Islet of Langerhans (tissue), 1 donor: ENCODE data around the gene PPP3R1.

Source experiments
- FAIRE-seq: peaks from one replicate; lab custom pipeline; 2011; peaks lifted over from hg19 to GRCh38; lab: Jason Lieb, UNC

Gene PPP3R1, protein sequence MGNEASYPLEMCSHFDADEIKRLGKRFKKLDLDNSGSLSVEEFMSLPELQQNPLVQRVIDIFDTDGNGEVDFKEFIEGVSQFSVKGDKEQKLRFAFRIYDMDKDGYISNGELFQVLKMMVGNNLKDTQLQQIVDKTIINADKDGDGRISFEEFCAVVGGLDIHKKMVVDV

DNA sequence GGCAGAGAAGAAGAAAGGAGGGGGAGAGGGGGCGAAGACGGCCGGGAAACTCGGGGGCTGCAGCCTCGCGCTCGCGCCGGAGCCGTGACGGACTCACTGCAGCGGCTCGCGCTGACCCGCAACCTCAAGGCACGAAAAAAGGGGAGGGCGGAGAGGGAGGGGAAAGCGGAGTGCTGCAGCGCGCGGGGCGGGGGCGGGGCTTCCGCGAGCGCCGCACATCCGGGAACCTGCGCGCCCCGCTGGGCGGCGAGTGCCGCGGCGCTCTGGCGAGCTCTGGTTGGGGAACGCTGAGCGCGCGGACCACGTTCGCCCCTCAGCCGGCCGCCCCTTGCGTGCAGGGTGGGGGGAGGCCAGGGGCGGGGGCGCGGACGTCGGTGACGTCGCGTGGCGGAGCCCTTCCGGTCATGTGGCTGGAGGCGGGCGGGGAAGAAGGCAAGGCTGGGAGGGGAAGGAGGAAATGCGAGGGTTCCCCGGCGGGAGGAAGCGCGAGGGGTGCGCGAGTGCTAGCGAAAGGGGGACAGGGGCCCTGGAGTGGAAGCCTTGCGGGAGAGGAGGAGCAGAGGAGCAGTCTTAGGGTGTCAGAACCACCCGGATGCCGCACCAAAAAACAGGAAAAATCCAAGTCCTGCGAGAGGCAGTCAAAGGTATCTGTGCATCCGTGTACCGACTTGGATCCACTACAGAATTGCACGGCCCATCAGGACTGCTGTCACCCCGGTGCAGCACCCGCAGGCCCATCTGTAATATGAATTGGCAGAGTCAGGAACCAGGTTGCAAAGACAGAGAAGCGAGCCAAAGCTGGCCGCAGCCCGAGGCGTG lies at the start of gene PPP3R1:
Gene PPP3R1, minus strand, starts transcription at position 133 of the 819 bp plus-strand sequence. CDS start 405 bp downstream, outside the sequence.
- no peak for FAIRE-seq

DNA sequence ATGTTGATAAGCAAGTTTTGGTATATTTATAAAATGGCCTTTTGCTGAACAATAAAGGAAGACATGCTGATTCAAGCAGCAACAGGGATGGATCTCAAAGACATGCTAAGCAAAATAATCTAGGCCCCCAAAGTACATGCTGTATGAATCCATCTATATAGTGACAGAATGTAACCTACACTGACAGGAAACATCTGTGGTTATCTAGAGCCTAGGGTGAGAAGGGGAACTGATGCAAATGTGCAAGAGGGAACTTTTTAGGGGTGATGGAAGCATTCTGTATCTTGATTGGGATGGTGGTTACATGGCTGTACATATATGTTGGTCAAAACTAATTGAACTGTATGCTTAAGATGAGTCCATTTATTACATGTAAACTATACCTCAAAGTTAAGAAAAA lies 43.2 kb upstream of the PPP3R1 start:
- FAIRE-seq: no peak

DNA sequence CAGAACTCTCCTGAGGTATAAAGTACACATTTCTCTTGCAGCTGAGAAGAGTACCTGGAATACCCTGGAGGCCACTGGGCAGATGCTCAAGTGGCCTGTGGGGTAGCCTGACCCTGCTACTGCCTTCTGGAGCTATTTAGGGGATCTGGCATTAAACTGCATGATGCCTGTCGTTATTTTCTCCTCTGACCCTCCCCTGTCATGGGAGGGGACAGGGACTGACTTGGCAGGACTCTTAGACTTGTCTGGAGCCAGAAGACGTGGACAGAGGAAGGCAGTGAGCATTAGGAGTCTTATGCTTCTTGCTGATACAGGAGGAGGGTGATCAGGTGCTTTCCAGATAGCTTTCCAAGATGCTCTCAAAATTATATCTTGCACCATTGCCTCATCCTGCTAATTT lies 42.6 kb upstream of the PPP3R1 start:
- FAIRE-seq: no peak

DNA sequence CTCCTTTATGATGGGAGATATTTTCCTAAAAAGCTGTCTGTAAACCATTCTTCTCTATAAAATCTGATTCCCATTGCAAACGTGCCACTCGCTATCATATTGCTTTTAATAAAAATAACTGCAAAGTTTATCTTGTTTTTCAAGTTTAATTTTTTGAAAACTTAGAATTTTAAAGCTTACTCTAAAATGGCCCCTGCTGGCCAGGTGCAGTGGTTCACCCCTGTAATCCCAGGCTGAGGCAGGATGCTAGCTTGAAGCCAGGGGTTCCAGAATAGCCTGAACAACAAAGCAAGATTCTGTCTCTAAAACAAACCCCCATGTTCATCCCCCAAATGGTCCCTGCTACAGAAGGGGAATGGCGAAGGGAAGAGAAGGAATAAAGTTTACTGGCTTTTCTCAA lies 41.9 kb upstream of the PPP3R1 start:
- no peak for FAIRE-seq

DNA sequence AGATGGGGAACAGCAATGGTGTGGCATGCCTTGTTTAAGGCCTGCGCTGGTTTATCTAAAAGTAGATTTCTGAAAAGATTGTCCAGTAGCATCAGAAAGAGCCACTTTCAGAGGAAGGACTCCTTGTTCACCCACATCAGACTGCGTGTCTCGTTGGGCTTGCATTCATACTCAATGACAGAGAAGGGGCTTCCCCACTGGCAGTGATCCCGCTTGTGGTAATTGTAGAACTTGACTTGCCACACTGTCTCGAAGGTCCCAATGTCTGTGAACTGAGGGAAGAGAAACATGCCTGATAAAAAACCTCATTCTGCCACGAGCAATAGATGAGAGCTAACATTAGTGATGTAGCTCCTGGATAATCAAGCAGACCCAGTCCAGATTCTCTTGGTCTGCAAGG lies 41.4 kb upstream of the PPP3R1 start:
- FAIRE-seq: no peak

DNA sequence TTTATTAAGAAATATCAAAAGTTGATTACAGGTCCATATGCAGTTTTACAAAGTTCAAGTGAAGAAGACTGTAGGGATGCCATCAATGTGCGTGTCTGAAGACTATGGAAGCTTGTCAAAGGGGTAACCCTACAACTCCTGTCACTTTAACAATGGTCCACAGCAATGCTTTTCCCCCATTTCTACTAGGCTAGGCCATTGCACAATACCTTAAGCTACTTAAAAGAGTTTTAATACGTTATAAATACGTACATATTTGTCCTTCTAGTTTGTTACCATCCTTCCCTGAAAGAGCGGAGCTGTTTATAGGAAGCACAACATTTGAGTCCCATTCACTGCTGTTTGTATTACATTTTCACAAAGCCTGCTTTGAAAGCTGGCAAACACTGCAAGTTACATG lies 40.7 kb upstream of the PPP3R1 start:
- FAIRE-seq: no peak

DNA sequence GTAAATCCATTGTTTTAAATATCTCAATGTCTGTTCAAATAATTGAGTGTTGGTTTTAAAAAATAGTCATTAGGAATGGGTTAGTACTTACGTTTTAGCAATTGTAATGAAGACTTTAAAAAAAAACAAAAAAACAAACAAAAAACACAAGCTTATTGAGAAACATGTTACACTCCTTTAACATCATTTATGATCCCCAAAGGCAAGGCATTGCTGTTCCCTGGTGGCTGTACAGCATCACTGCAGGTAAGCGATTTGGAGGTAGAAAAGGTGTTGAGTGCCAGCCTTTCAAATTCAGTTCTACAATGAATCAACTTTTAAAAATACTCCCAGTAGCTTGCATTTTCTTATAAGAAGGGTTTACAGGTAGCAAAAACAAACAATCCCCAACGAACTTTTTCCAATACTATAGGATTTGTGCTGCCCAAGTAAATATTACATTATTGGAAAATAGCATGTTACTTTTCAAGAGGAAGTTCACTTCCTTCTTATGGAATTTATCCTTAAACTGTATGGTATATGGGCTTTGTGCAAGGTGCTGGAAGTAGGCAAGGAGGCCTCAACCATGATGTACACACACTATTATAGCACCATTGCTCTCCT lies 39.9 kb upstream of the PPP3R1 start:
- FAIRE-seq: peak; percentile 91

DNA sequence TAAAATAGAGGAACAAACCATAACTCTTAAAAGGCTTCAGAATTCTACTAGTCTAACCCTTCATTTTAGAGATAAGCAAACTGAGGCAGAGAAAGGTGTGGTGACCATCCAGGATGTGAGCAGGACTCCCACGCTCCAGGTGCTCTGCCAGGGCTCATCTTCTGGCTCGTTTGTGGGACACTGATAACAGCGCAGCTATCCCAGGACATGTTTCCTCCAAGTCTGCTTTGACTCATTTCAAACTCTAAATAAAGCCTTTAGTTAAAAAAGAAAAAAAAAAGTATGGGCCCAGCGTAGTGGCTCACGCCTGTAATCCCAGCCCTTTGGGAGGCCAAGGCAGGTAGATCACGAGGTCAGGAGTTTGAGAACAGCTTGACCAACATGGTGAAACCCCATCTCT lies 39.0 kb upstream of the PPP3R1 start:
- FAIRE-seq: no peak

DNA sequence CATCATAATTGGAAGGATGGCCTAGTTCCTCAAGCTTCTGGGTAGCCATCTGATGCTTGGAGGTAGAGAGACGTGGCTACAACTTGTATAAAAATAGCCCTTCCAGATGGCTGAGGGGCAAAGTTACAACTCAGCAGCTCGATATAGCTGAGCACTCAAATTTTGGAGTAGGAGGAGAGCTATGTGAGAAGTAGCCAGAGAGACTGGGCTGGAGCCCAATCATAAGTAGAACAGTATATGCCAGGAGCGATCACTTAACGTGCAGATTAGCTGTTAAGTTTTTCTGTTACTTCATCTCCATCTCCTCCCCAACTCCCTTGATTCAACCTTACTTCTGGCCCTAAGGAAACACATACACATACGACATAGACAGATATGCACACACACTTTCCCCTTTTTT lies 38.6 kb upstream of the PPP3R1 start:
- peak; percentile 78 for FAIRE-seq

DNA sequence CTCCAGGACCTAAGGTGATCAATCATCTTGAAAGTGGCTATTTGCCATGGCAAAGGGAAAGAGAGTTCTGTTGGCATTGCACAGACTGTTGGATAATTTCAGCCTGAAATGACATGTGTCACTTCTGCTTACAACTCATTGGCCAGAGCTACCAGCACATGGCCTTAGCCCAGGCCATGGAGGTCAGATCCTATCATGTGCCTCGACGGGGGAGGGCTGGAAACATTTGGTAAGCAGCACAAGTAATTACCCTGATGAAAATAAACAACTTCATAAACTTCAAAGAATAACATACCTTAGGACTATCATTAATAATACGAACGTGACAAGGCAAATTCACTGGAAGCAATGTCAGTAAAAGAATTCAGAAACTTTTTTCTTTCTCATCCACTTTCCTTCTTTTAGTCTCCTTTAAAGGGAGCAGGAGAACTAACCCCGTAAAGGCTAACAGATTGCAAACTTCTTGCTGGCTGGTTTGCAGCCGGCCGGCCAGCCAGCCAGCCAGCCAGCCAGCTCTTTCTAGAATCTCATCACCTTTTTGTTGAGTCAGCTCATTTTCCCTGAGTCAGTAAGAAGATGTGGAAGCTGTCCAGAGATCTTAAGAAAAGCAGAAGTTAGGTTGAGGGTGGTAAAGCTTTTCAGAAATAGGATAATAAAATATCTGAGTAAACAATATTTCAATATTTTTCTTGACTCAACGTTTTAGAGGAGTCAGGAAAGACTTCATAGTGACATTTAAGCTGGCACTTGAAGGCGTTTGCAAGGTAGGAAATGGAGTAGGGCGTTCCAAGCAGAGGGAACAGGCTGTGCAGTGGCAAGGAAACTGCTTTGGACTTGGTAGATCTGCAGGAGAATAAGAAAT lies 35.5 kb upstream of the PPP3R1 start:
- no peak for FAIRE-seq

DNA sequence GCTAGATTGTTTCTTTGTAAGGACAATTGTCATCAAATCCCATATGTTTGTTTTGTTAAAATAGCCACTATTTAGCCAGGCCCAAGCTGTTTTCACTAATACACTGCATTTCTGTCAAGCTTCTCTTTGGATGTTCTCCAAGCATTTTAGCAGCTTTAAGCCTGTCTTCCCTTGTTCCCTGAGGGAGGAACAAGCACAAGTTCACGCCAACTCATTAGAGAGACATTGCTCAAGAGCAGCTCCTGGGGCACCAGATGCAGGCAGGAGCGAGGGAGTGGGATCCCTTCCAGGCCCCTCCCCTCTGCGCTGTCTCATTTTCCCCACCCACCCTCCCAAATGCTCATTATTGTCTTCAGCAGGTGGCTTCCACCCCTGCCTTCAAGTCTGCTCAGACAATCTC lies 32.6 kb upstream of the PPP3R1 start:
- FAIRE-seq: no peak

DNA sequence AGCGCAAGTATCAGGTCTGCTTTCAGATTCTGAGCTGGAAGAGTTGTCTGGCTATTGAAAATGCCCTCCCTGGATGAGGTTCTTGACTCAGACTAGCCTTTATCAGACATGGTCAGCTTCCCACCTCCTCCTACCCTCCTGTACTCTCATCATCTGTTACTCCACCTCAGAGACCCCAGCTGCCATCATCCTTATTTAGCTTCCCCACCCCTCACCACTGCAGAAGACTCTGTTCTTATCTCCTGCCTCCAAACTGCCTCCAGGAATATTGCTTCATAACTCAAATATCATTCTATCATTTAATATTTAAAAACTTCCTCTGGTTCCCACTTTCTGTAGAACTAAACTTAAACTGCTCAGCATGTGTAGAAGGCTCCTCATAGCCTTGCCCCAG lies 31.1 kb upstream of the PPP3R1 start:
- FAIRE-seq: no peak

DNA sequence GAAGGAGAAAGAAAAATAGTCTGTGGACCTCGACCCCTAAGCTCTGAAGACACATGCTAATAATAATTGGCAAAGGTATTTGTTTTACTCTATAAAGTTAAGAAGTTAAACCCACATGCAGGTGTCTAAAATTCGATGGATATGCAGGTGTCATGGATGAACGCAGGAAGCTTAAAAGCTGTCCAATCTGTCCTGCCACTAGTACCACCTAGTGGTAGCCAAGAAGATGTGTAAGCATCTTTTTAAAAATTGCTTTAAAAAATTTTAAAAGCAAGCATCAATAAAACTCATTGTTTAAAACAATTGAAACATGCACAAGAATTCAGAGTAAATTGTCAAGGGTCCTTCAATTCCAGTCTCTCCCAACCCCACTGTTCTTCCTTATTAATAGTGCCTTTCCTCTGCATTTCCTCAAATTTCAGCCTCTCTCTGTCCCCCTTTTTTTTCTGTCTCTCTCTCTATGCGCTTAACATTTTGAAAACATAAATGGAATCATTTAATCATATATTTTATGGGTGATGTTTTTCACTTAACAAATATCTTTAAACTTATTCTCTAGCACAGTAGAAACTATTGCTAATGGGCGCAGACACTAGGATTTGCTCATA lies 30.6 kb upstream of the PPP3R1 start:
- peak; percentile 98 for FAIRE-seq

DNA sequence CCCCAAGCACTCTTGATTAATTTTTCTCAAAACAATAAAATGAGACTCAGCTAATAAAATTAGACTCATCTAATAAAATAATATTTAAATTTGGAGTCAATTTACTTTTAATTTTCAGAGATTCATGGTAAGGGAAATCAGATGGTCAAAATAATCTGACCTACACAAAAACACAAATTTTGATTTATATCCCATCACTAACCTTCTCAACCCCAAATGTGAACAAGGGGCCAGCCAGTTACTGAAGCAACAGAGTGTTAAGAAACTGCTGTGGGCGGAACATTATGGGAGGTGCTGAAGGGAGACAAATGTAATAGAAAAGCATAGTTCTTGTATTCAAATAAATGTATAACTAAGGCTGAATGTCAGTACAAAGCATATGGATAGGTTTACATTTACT lies 28.5 kb upstream of the PPP3R1 start:
- no peak for FAIRE-seq

DNA sequence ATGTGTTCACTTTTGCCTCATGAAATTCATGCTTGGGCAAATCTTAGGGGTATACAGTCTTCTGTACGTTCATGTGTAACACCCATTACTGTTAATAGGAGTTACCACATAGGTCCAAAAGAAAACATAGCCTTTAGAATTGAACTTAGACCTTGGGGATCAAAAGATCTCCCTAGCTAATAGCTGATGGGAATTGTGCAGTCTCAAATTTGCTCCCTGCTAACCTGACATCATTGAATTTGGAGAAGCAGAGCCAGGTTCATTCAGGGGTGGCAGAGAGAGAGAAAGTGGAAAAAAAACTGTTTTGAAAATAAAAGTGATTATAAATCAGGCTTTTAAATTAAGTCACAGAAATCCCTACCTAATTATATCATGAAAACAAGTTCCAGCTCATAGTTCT lies 28.0 kb upstream of the PPP3R1 start:
- FAIRE-seq: no peak

DNA sequence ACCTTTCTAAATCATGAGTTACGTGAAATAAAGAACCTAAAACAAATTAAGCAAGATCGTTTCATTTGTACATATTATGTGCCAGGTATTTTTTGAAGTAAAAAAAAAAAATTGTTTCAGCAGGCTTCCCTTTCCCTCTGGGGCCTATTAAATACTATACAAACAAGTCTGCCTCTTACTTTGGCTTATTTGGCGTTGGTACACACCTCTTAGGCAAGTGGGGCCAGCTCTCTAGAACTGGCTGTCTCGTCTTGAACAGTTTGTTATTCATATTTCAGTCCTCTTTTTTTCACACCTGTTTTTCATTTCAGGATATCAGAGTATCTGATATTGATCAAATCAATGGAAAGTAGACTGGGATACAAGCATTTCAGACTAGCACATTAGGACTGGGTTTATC lies 27.4 kb upstream of the PPP3R1 start:
- no peak for FAIRE-seq

DNA sequence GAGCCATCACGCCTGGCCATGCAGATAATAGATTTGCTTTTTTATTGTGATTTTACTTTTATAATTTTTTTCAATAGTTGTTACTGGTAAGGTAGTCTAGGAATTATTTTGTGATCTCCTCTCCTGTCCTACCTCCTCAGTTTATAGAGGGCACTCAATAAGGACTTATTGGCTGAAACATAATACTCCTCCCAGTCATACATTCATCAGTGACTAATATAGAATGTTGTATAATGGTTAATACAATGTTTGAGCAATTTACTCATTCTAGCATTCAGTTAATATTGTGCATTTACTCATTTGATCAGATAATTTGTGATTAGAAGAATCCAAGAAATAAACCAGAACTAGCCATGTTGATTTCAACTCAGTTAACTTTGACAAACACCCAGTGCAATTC lies 25.8 kb upstream of the PPP3R1 start:
- FAIRE-seq: no peak

DNA sequence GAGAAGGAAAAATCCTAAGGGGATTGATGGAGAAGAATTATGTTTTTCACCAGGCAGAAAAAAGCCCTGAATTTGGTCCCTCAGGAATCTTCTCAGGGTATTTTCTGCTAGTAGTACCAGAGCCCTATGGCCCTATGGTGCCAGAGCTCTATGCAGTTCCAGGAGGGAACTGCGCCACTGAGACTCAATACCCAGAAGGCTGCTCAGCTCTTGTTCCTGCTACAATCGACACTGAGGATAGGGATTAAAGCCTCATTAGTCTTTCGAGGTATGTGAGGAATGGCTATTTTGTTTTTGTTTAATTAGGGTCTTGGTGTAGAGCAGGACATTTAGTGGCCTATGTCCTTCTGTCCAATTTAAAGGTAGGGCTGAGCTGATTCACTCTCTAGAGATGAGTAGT lies 21.7 kb upstream of the PPP3R1 start:
- FAIRE-seq: no peak

DNA sequence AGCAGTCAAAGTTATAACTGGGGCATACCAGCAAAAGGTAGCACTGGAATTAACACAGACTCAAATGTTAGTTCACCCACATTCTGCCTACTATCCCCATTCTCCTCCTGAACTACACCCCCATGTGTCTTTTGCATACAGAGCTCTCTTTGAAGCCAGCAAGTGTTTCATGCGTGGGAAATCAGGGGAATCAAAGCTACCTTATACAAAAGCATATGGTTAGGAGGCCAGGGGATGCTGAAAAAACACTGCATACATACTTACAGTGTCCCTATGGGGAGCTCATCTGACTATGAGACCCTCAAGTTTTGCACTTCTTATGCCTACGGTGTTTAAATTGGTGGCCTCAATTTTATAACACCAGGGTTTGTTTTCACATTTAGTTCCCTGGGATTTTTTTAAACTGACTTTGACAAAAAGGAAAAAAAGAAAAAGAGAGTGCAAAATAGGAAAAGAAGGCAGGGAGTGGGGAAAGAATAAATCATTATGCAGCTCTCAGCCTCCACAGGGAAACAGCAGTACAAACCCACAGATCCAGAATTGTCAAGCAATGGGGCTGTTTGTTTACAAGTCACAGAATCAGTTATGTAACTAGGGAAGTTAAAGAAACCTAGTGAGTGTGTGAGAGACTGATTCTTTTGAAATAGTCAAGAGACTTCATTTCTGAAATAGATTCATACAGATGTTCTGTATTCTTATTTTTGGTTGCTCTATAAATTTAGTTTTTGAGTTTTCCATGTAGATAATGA lies 20.1 kb upstream of the PPP3R1 start:
- no peak for FAIRE-seq

DNA sequence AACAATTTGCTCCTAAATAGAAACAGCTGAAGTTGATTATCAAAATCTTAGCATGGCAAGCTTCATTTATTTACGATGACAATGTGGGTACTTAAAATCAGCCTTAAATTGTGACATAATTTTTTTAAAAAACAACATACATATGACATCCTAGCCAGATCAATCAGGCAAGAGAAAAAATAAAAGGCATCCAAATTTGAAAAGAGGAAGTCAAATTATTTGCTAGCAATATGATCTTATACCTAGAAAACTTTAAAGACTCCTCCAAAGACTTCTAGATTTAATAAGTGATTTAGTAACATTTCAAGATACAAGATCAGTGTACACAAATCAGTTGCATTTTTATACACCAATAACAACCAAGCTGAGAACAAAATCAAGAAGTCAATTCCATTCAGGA lies 14.3 kb upstream of the PPP3R1 start:
- FAIRE-seq: no peak

DNA sequence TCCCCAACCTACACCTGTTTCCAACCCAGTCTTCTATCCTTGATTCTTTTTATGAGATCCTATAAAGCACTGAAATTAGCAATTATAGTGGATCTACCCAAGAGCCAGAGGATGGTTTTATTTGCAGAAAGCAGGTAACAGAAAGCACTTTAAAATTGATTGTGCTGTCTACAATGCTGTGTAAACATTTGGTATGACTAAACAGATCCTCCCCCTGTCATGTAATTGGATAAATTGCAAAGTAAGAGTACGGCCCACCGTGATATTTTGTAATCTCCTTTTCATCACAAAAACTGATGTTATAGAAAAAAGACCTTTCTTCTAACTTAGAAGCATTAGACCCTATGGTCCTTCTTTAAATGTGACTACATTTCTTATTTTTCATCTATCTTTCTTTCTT lies 11.3 kb upstream of the PPP3R1 start:
- no peak for FAIRE-seq

DNA sequence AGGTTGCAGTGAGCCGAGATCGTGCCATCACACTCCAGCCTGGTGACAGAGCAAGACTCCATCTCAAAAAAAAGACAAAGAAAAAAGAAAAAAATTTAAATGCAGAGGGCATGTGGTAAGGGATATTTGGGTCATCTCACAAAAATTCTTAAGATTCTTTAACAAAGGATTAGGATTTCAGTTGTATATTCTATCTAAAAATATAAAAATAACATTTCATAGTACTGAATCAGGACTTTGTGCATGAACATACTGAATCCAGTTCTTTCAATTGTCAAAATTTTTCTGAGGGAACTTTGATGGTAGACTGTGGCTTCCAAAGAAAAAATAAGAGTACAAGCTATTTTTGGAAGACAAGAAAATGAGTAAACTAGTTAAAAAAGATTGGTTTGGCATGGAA lies 6.5 kb upstream of the PPP3R1 start:
- no peak for FAIRE-seq
